Inferior parietal cortex (tissue), 1 donor: ENCODE measurements around the gene DST.

Experiments used
- DNase-seq: peaks from one replicate; pipeline ENCODE4 v3.0.0-alpha.2; 2016; ENCODE audit errors: extremely low spot score

The DST gene

GRCh38 chr6:56642366-56643261 lies at the start of gene DST:
Gene DST, minus strand, starts transcription at chr6:56642889.
- DNase-seq, result no peak

- no peak for DNase-seq
These were observed 49.1 kb upstream of the DST start for GRCh38 chr6:56691814-56692213.

- no peak for DNase-seq
These were observed 48.6 kb upstream of the DST start for GRCh38 chr6:56691286-56691595.

GRCh38 chr6:56690519-56691285 lies 48.0 kb upstream of the DST start:
- DNase-seq, result no peak

- DNase-seq, result no peak
These were observed 47.0 kb upstream of the DST start for GRCh38 chr6:56689663-56690062.

- no peak for DNase-seq
These were observed 46.4 kb upstream of the DST start for GRCh38 chr6:56689114-56689513.

- no peak for DNase-seq
These were observed 45.8 kb upstream of the DST start for GRCh38 chr6:56688521-56688920.

GRCh38 chr6:56687551-56687950 lies 44.9 kb upstream of the DST start:
- no peak for DNase-seq

GRCh38 chr6:56686429-56686828 lies 43.7 kb upstream of the DST start:
- DNase-seq, result no peak

- no peak for DNase-seq
These were observed 43.3 kb upstream of the DST start for GRCh38 chr6:56685994-56686393.

- DNase-seq, result no peak
These were observed 42.5 kb upstream of the DST start for GRCh38 chr6:56685102-56685733.

GRCh38 chr6:56684342-56685101 lies 41.8 kb upstream of the DST start:
- no peak for DNase-seq

GRCh38 chr6:56683882-56684281 lies 41.2 kb upstream of the DST start:
- no peak for DNase-seq

GRCh38 chr6:56682635-56683034 lies 39.9 kb upstream of the DST start:
- DNase-seq, result no peak

- no peak for DNase-seq
These were observed 34.9 kb upstream of the DST start for GRCh38 chr6:56677559-56677958.

- peak; percentile 75 for DNase-seq
These were observed 29.2 kb upstream of the DST start for GRCh38 chr6:56671651-56672461.

- no peak for DNase-seq
These were observed 28.5 kb upstream of the DST start for GRCh38 chr6:56671160-56671559.

GRCh38 chr6:56669041-56669440 lies 26.4 kb upstream of the DST start:
- no peak for DNase-seq

GRCh38 chr6:56668158-56668557 lies 25.5 kb upstream of the DST start:
- DNase-seq, result no peak

GRCh38 chr6:56667336-56667735 lies 24.6 kb upstream of the DST start:
- no peak for DNase-seq

- no peak for DNase-seq
These were observed 21.3 kb upstream of the DST start for GRCh38 chr6:56664029-56664428.
